GM12865 (cell line): ENCODE results near the gene PRLR.

Experiments used
- DNase-seq: peaks from one replicate; pipeline ENCODE4 v3.0.0; 2010; ENCODE audit warnings: low read depth
- H3K4me3 ChIP-seq: 2 replicates; pipeline ENCODE4 v1.5.1; 2011; ENCODE audit warnings: mild to moderate bottlenecking, low read depth, low read length, control low read depth
- CTCF ChIP-seq: IDR thresholded peaks from 2 replicates; pipeline ENCODE4 v1.5.1; 2011; ENCODE audit warnings: low read length, control low read depth, low read depth, inconsistent platforms; ENCODE audit not compliant: insufficient read depth; ENCODE audit errors: missing control alignments

PRLR gene

GRCh38 chr5:35031276-35031675 lies 199.0 kb downstream of the PRLR start:
- no peak for TF ChIP-seq CTCF
- DNase-seq, result no peak
- H3K4me3 ChIP-seq, result no peak overlapping the region

GRCh38 chr5:35030426-35031100 lies 199.7 kb downstream of the PRLR start:
- no peak for DNase-seq
- TF ChIP-seq CTCF, result no peak
- no peak overlapping the region for H3K4me3 ChIP-seq

- DNase-seq, result no peak
- no peak overlapping the region for H3K4me3 ChIP-seq
- TF ChIP-seq CTCF, result no peak
These were observed 201.0 kb downstream of the PRLR start for GRCh38 chr5:35029333-35029732.

- DNase-seq, result no peak
- TF ChIP-seq CTCF, result no peak
These were observed 203.3 kb downstream of the PRLR start for GRCh38 chr5:35026941-35027340.

GRCh38 chr5:35026280-35026840 lies 203.9 kb downstream of the PRLR start:
- no peak for DNase-seq
- TF ChIP-seq CTCF, result no peak

More at GRCh38 chr5:35026941-35027340, 203.3 kb downstream of the PRLR start:
- H3K4me3 ChIP-seq, result no peak overlapping the region

GRCh38 chr5:35024911-35025510 lies 205.3 kb downstream of the PRLR start:
- TF ChIP-seq CTCF, result no peak
- no peak overlapping the region for H3K4me3 ChIP-seq
- no peak for DNase-seq

More at GRCh38 chr5:35026280-35026840, 203.9 kb downstream of the PRLR start:
- H3K4me3 ChIP-seq, result no peak overlapping the region
